Subcutaneous adipose tissue (tissue), 4 donors: ENCODE measurements around the gene PDZD11. TPM values are rescaled to one million over a fixed set of nuclear protein-coding genes. Genes with fewer than 3 reads are reported as not detected.

Experiments
- small RNA-seq: library from RNA; depleted of rRNA; stranded (forward); fragments of <200 nt; gene quantifications from one replicate; pipeline ENCODE3, GENCODE V24; 2016
- total RNA-seq, 4 donors: library from RNA; depleted of rRNA; stranded (reverse); fragments of >200 nt; gene quantifications; one replicate each; pipeline ENCODE4 v1.1.0, GENCODE V29; 2016
- TF ChIP-seq, protein P1 (sequence below): fragments of 450-650 bp; IDR thresholded peaks from one replicate; pipeline ENCODE4 v1.5.1; 2016; ENCODE audit warnings: low read depth, mild to moderate bottlenecking, control low read depth, antibody characterized with exemption, moderate library complexity

PDZD11 gene
- total RNA-seq, 4 donors from 2014 or later = 19.4 to 30.7 (median 29.6) TPM

DNA sequence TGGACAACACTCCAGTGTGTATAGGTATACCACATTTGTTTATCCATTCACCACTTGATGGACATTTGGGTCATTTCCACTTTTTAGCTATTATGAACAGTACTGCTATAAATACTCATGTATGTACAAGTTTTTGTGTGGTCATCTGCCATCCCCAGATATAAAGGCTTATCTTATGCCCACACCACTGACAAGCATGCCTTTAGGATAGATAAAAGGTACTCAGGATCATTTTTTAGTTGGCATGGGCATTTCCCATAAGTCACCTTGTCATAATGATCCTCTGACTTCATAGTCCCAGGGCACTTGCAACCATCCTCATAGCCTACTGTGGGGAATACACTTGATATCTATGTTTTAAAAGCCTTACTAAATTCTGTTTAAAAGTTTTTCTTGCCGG, 49.0 kb downstream of the PDZD11 start:
- TF ChIP-seq, protein P1, sequence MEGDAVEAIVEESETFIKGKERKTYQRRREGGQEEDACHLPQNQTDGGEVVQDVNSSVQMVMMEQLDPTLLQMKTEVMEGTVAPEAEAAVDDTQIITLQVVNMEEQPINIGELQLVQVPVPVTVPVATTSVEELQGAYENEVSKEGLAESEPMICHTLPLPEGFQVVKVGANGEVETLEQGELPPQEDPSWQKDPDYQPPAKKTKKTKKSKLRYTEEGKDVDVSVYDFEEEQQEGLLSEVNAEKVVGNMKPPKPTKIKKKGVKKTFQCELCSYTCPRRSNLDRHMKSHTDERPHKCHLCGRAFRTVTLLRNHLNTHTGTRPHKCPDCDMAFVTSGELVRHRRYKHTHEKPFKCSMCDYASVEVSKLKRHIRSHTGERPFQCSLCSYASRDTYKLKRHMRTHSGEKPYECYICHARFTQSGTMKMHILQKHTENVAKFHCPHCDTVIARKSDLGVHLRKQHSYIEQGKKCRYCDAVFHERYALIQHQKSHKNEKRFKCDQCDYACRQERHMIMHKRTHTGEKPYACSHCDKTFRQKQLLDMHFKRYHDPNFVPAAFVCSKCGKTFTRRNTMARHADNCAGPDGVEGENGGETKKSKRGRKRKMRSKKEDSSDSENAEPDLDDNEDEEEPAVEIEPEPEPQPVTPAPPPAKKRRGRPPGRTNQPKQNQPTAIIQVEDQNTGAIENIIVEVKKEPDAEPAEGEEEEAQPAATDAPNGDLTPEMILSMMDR = no peak

Small RNA genes lying within 50 kb of the gene (small RNA-seq; reads per million reads assigned to genes)
- not detected for gene RNA5SP507

Other genes starting within 250 kb of the PDZD11 start
- gene AWAT2, start 240.0 kb downstream of the PDZD11 start, total RNA-seq = under 1 TPM in 1 of 4 donors, not detected in 3; 0.17 TPM
- gene OTUD6A, start 227.5 kb downstream of the PDZD11 start, total RNA-seq = not detected
- 10 to 100 TPM; 55.8 to 86.7 (median 74.6) TPM for gene IGBP1, start 156.5 kb downstream of the PDZD11 start, total RNA-seq
- not detected for gene DGAT2L6, start 112.4 kb downstream of the PDZD11 start, total RNA-seq
- not detected for gene AWAT1, start 55.3 kb downstream of the PDZD11 start, total RNA-seq
- gene P2RY4, start 29.7 kb downstream of the PDZD11 start, total RNA-seq = 1 to 10 TPM in 1 of 4 donors, under 1 TPM in 2, not detected in 1; 0.51 to 2.1 (median 0.75) TPM
- not detected for gene ARR3, start 21.6 kb downstream of the PDZD11 start, total RNA-seq
- gene RAB41, start 7.8 kb downstream of the PDZD11 start, total RNA-seq = not detected
- 1 to 10 TPM in 1 of 4 donors, under 1 TPM in 2, not detected in 1; 0.16 to 1.9 (median 0.88) TPM for gene KIF4A, start 177 bp upstream of the PDZD11 start, total RNA-seq
- gene GDPD2, start 133.4 kb upstream of the PDZD11 start, total RNA-seq = not detected
- 1 to 10 TPM; 2.5 to 3.3 (median 2.6) TPM for gene DLG3, start 154.9 kb upstream of the PDZD11 start, total RNA-seq